OCI-LY1 (cell line): ENCODE data around the gene ANKMY1.

Experiments used
- H2AFZ ChIP-seq: fragments of 200-600 bp; sonication (generic), shearing (Covaris generic); 2 replicates; pipeline ENCODE4 v1.6.0; 2014; ENCODE audit warnings: antibody characterized with exemption, mild to moderate bottlenecking, low read length
- H3F3A ChIP-seq: fragments of 200-600 bp; sonication (generic), shearing (Covaris generic); 2 replicates; pipeline ENCODE4 v1.6.0; 2014; ENCODE audit warnings: mild to moderate bottlenecking, antibody characterized with exemption, low read length, moderate library complexity; ENCODE audit not compliant: insufficient read depth
- H3K27ac ChIP-seq: fragments of 200-600 bp; sonication (generic); 2 replicates; pipeline ENCODE4 v1.5.1; 2014; ENCODE audit warnings: low read length, mixed run types, mild to moderate bottlenecking, low read depth; ENCODE audit not compliant: poor library complexity, severe bottlenecking
- H3K27me3 ChIP-seq: fragments of 200-600 bp; sonication (generic); 2 replicates; pipeline ENCODE4 v1.6.0; 2014; ENCODE audit warnings: antibody characterized with exemption, mild to moderate bottlenecking, low read length, moderate library complexity; ENCODE audit not compliant: insufficient read depth
- H3K36me3 ChIP-seq: fragments of 200-600 bp; sonication (generic); 2 replicates; pipeline ENCODE4 v1.6.1; 2014; ENCODE audit warnings: mild to moderate bottlenecking, antibody characterized with exemption, low read length, moderate library complexity, mixed read lengths; ENCODE audit not compliant: insufficient read depth
- H3K4me1 ChIP-seq: fragments of 200-600 bp; sonication (generic); 2 replicates; pipeline ENCODE4 v1.5.1; 2014; ENCODE audit warnings: mild to moderate bottlenecking, low read length, moderate library complexity; ENCODE audit not compliant: insufficient read depth, severe bottlenecking
- H3K4me2 ChIP-seq: fragments of 200-600 bp; sonication (generic), shearing (Covaris generic); 2 replicates; pipeline ENCODE4 v1.6.1; 2014; ENCODE audit warnings: low read length
- H3K4me3 ChIP-seq: fragments of 200-600 bp; sonication (generic); 2 replicates; pipeline ENCODE4 v1.5.1; 2014; ENCODE audit warnings: low read length, low read depth, mild to moderate bottlenecking, mixed read lengths; ENCODE audit not compliant: poor library complexity, severe bottlenecking
- H3K79me2 ChIP-seq: fragments of 200-600 bp; shearing (Covaris generic); 2 replicates; pipeline ENCODE4 v1.6.1; 2016; ENCODE audit warnings: mixed run types, low read length, mixed read lengths; ENCODE audit not compliant: insufficient read depth
- H3K9ac ChIP-seq: fragments of 200-600 bp; sonication (generic), shearing (Covaris generic); 2 replicates; pipeline ENCODE4 v1.6.1; 2014; ENCODE audit warnings: mild to moderate bottlenecking, low read length, mixed read lengths
- H3K9me2 ChIP-seq: fragments of 200-600 bp; sonication (generic), shearing (Covaris generic); 2 replicates; pipeline ENCODE4 v1.6.1; 2014; ENCODE audit warnings: low read depth, mild to moderate bottlenecking, low read length, mixed read lengths
- H3K9me3 ChIP-seq: fragments of 200-600 bp; shearing (Covaris generic); 2 replicates; pipeline ENCODE4 v1.6.1; 2014; ENCODE audit warnings: low read length, mixed read lengths
- H4K20me1 ChIP-seq: fragments of 200-600 bp; sonication (generic), shearing (Covaris generic); 2 replicates; pipeline ENCODE4 v1.6.0; 2016; ENCODE audit warnings: mild to moderate bottlenecking, low read length; ENCODE audit not compliant: insufficient read depth
- EZH2 ChIP-seq: fragments of 200-600 bp; sonication (generic), shearing (Covaris generic); IDR thresholded peaks from 2 replicates; pipeline ENCODE4 v1.8.0; 2017; ENCODE audit warnings: borderline replicate concordance, mixed run types, mild to moderate bottlenecking, antibody characterized with exemption, low read length, moderate library complexity, mixed read lengths
- TF ChIP-seq, protein P1 (sequence below): fragments of 200-600 bp; sonication (generic), shearing (Covaris generic); IDR thresholded peaks from 2 replicates; pipeline ENCODE4 v1.5.1; 2017; ENCODE audit warnings: mild to moderate bottlenecking, antibody characterized with exemption, low read length, moderate library complexity, mixed read lengths

ANKMY1 gene

DNA sequence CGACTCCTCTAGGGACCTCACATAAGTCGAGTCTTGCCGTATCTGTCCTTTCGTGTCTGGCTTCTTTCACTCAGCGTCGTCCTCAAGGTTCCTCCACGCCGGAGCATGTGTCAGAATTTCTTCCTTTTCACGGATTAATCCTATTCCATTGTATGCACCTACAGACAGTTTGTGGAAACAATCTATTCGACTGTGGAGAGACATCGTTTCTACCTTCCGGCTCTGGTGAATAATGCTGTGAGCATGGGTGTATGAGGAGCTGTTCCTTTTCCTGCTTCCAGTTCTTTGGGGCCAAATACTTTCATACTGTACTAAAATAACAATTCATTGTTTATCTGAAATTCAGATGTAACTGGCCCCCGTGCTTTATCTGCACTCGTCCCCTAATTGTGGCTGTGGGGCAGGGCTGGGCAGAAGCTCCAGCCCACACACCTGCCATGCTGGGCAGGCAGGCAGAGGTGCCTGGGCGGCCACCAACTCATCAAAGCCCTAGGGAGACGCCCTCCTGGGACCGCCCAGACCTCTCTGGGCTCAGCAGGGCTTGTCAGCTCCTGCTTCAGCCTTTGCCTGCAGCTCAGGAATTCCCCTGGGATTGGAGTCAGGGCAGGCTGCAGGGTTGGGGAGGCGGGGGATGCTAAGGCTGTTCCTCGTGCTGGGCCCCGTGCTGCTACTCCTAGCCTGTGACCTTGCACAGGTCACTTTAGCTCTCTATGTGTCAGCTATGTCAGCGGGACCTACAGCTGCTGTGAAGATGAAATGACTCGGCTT, 107.8 kb downstream of the ANKMY1 start:
- no peaks in the 10 kb centered on the region for H3K9me2 ChIP-seq
- H3K27ac ChIP-seq: no peak overlapping the region
- no peaks in the 10 kb centered on the region for H3K9me3 ChIP-seq
- no peak overlapping the region for H3K9ac ChIP-seq
- no peaks in the 10 kb centered on the region for H4K20me1 ChIP-seq
- peaks cover 12% of the 10 kb centered on the region; the same call in 1 of the 2 replicates for H3K27me3 ChIP-seq
- no peaks in the 10 kb centered on the region for H3K36me3 ChIP-seq
- no peaks in the 10 kb centered on the region for H3K79me2 ChIP-seq
- TF ChIP-seq EZH2: no peak
- TF ChIP-seq, protein P1, sequence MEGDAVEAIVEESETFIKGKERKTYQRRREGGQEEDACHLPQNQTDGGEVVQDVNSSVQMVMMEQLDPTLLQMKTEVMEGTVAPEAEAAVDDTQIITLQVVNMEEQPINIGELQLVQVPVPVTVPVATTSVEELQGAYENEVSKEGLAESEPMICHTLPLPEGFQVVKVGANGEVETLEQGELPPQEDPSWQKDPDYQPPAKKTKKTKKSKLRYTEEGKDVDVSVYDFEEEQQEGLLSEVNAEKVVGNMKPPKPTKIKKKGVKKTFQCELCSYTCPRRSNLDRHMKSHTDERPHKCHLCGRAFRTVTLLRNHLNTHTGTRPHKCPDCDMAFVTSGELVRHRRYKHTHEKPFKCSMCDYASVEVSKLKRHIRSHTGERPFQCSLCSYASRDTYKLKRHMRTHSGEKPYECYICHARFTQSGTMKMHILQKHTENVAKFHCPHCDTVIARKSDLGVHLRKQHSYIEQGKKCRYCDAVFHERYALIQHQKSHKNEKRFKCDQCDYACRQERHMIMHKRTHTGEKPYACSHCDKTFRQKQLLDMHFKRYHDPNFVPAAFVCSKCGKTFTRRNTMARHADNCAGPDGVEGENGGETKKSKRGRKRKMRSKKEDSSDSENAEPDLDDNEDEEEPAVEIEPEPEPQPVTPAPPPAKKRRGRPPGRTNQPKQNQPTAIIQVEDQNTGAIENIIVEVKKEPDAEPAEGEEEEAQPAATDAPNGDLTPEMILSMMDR: no peak
- H3K4me2 ChIP-seq: no peak overlapping the region
- no peaks in the 10 kb centered on the region for H3F3A ChIP-seq
- no peak overlapping the region for H3K4me3 ChIP-seq
- no peak overlapping the region for H2AFZ ChIP-seq
- no peaks in the 10 kb centered on the region for H3K4me1 ChIP-seq

DNA sequence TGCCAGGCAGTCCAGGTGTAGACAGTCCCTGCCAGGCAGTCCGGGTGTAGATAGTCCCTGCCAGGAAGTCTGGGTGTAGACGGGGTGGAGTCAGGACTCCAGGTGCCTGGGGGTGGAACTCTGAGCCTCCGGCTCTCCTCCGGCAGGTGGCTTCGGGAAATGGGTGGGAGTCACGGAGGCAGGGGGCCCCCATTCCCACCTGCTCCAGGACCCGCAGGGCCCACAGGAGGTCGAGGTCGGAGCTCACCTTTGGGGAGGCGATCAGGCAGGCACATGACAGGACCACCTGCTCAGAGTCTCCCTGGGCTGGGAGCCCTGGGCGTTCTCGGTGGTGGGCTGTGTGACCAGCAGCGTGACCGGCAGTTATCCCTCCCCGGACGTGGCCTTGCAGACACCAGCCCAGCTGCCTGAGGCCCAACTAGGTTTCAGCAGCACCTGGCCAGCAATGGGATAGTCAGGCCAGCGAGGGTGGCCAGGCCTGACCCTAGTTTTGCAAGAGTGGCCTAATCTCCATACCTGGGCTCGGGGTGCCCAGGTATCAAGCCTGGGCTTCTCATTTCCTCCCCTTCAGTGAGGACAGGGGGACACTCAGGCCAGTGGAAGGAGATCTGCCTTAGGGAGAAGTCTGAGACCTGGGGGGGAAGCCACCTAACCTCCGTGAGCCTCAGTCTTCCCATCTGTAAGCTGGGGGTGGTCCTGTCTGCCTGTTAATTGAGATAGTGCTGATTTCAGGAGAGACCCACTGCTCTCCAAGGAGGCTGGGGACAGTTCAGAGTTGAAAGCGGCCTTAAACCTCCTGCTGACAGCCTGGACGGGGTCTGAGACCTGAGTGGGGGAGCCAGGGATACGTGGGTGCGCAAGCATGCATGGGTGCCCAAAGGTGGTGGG, 109.2 kb downstream of the ANKMY1 start:
- H3K9me3 ChIP-seq: no peaks in the 10 kb centered on the region
- no peaks in the 10 kb centered on the region for H3K4me1 ChIP-seq
- TF ChIP-seq EZH2: no peak
- TF ChIP-seq, protein P1: no peak
- H3K79me2 ChIP-seq: no peaks in the 10 kb centered on the region
- H3F3A ChIP-seq: no peaks in the 10 kb centered on the region
- peaks cover 12% of the 10 kb centered on the region; the same call in 1 of the 2 replicates for H3K27me3 ChIP-seq
- no peaks in the 10 kb centered on the region for H4K20me1 ChIP-seq
- no peak overlapping the region for H2AFZ ChIP-seq
- H3K9me2 ChIP-seq: no peaks in the 10 kb centered on the region
- no peak overlapping the region for H3K9ac ChIP-seq
- no peaks in the 10 kb centered on the region for H3K36me3 ChIP-seq
- no peak overlapping the region for H3K27ac ChIP-seq
- no peak overlapping the region for H3K4me2 ChIP-seq
- no peak overlapping the region for H3K4me3 ChIP-seq

DNA sequence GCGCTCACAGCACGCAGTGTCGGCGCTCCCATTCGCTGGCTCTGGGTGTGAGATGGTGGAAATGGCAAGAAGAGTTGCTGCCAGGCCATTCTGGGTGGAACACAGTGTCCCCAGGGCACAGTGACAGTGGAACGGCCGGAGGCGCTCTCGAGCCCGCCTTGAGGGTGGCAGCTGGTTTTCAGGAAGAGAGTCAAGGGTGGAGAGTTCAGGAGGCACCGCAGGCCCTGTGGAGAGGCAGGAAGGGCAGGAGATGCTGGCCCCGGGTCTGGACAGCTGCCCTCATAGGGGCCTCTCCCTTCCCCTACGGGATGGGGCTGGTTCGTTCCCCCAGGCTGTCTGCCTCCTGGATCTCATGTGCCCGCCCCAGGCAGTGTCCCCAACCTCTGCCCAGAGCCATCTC, 109.9 kb downstream of the ANKMY1 start:
- no peaks in the 10 kb centered on the region for H3K4me1 ChIP-seq
- H3K36me3 ChIP-seq: no peaks in the 10 kb centered on the region
- H3K79me2 ChIP-seq: no peaks in the 10 kb centered on the region
- no peak overlapping the region for H3K9ac ChIP-seq
- TF ChIP-seq, protein P1: no peak
- TF ChIP-seq EZH2: no peak
- H4K20me1 ChIP-seq: no peaks in the 10 kb centered on the region
- H3K9me3 ChIP-seq: no peaks in the 10 kb centered on the region
- no peak overlapping the region for H3K27ac ChIP-seq
- H3K9me2 ChIP-seq: no peaks in the 10 kb centered on the region
- no peak overlapping the region for H2AFZ ChIP-seq
- H3K27me3 ChIP-seq: peaks cover 12% of the 10 kb centered on the region; the same call in 1 of the 2 replicates
- H3F3A ChIP-seq: no peaks in the 10 kb centered on the region
- H3K4me2 ChIP-seq: no peak overlapping the region
- no peak overlapping the region for H3K4me3 ChIP-seq
